Measurements from ENCODE around the gene PARD3B.

PARD3B gene

DNA sequence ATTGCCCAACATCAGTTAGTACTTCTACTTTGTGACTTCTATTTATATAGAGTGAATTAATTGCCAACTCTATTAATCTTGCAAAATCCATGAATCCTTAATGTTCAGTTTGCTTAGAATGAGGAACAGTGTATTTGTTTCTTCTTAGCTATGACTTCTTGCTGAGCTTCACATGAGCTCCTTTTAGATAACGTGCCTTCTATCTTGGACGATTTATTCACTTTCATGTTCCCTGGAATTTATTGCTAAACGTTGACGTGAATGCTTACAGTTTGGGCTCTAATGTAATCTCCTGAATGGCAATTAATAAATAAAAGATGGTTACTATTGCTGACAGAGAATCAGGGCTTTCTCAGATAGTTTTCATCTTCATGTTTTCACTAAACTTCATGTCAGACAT is 752.6 kb downstream of the PARD3B start:
- no peak for DNase-seq

DNA sequence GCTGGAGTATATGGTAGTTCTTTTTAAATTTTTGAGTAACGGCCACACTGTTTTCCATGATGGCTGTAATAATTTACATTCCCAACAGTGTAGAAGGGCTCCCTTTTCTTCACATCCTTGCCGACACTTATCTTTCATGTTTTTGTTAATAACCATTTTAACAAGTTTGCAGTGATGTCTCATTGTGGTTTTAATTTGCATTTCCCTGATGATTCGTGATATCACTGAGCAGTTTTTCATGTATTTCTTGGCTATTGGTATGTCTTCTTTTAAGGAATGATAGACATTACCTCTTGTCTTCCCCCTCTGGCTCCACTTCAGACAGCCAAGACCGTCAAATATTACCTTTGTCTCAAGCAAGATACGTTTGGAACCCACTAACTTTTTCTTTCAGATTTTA is 765.9 kb downstream of the PARD3B start:
- DNase-seq = no peak

DNA sequence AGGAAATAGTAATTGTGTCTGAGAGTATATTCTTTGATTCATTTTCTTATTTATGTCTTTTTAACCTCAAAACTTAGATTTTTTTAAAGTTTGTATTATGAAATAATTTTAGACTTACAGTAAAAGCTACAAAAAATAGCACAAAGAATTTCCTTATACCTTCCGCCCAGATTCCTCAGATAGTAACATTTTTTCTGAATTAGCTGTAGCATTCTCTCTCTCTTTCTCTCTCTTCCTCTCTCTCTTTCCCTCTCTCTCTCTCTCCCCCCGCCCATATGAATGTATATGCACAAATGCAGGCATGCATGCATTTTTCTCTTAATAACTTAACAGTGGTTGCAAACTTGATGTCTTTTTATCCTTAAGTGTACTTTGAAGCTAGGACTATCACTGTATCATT is 776.0 kb downstream of the PARD3B start:
- no peak for DNase-seq

DNA sequence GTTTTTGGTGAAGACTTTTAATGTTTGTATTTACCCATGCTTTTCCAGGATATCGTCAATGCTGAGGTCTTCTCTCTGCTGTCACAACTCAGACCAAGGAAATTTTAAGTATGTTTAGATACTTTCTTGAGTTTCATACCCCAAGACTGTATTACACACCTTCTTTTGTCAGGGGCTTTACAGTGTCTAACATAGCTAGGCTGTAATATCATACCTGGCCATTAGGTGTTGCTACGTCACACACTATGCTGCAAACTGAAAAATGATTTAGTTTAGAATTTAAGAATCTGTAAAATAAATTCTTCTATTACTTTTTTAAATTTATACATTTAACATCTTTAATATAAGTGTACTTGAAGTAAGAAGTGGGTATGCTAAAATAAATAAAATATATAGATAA is 778.7 kb downstream of the PARD3B start:
- no peak for DNase-seq

DNA sequence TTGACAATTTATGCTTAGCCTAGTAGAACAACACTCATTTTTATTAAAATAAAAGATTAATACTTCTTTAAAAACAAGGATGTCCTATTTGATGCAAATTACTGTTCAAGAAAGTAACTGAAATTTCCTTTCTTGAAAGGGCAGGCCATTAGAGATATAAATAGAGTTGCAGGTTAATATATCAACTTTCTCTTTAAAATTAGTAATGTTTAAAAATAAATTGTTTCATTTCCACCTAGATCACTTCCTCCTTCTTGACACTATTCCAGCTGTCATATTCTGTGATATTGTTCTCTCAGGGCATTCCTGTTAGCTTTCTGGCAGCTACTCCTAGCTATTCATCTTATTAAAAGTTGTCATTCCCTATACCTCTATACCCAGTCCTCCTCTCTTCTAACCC is 779.1 kb downstream of the PARD3B start:
- DNase-seq = no peak

DNA sequence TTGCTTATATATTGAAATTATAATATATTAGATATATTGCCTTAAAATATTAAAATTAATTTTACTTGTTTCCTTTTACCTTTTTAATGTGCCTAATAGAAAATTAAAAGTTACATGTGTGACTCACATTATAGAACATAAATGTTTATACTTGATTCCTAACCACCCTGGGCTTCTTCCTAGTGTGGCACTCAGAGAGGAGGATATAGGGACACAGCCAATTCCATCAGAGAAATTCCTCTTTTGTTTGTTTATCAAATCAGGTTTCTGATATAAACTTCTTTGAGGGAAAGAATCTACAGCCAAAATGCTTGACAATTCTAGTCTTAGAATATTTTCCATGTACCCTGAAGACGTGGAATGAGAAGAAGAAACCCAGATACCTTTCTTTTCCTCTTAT is 788.1 kb downstream of the PARD3B start:
- no peak for DNase-seq

DNA sequence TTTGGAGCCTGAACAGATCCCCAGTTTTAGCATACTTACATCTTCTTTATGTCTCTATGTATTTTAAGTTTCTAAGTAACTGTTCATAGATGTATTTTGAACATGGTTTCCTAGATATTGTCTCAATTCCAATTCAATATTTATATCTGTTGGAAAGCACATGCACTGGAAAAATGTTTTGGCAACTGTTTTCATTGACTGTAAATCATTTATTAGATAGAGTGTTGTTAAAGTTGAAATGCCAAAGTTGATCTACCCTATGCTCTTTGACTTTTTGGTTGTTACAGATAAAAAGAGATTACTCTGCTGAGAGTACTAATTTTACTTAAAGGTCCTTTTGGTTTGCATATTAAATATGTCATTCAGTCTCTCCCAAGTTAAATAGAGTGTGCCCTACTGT is 792.0 kb downstream of the PARD3B start:
- no peak for DNase-seq

DNA sequence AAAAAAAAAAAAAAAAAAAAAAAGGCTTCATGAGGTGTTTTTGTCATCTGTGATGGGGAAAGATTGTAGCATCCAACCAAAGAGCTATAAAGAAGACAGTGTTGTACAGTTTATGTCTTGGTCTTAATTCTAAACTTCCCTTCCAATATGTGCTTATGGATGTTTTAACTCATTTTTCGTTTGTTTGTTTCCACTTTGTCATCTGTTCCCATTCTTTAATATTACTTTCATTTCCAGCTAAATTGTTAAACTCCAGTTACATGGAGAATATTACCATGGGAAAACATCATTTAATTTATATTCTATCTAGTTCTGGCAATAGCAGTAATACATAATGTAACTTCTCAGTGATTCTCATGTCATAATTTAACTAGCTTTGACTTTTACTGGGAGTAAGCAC is 792.9 kb downstream of the PARD3B start:
- no peak for DNase-seq

DNA sequence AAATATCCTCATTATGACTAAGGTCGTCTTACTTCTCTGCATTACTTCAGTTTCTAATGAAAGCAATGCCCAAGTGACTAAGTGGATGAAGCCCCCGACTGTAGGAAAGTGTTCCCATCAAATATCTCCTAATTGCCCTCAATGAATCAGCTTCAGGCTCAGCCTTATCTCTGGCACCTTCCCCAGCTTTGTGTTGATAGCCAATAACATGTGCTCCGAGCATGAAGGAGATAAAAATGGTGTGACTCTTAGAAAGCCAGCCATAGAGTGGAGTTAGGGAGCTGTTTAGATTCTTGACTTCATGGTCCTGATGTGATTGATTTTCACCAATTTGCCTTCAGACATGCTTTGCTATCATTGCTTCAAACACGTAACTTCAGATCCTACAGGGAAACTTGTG is 797.8 kb downstream of the PARD3B start:
- DNase-seq = no peak

DNA sequence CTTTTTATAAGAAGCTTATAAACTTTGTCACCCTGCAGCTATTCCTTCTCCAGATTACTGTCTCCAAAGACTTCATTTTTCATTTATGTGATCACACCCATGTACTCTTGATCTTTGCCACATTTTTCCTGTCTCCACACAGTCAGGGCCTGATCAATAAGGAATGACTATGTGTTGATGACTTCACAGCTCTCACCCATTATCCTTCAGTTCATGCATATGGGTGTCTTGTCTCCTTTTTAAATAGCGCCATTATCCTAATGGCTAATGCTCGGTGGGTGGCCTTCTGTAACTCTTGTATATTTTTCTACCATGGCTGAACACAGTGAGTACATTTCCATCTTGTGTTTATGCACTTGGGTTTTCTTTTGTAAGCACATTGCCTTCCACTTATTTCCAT is 801.4 kb downstream of the PARD3B start:
- DNase-seq = no peak

DNA sequence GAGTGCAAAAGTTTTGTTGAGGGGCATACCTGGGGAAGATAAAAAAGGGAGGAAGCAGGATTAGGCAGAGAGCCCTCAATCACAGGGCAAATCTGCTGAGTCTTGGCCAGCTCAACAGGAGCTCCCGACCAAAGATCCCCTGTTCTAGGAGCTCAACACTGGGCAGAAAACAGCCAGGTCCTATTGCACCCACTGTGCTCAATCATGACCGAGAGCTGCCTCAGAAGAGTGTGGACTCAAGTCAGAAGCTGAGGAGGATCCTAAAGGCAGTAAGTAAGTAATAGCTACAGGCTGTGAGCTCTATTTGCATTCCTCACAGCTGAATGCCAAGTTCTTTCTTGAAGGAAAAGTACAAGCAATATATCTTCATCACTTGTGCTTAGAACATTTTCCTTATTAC is 802.6 kb downstream of the PARD3B start:
- no peak for DNase-seq

DNA sequence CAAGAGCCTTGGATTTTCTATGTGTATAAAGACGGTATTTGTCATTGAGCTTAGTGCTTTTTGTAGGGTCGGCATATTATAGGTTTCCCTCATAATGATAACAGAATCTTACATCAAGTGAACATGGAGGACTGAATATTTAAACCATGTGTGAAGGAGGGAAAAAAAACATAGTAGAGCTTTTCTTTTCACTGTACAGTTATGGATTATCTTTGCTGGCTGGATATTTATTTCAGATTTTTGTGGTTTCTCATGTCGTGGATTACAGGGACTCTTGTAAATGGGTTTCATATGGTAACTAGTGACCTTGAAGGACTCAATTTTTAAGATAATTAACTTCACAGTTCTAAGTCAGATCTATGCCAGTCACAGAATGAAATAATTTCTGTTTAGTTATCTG is 806.8 kb downstream of the PARD3B start:
- no peak for DNase-seq

DNA sequence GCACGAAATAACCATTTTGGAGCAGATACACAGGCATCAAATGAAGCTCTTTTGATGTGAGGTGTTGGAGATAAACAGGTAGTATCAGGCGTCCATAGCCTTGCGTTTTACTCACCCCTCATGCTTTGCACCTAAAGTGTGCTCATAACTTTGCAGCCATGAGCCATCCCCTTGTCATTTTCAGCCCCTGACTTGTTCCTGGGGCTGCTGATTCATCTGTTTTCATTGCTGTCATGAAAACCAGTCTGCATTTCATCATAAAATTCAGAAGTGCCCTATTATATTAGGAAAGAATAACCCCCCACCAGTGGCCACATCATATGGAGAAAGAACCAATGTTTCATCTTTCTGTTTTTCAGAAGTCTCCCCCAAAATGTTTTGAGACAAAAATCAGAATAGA is 807.3 kb downstream of the PARD3B start:
- DNase-seq = no peak

DNA sequence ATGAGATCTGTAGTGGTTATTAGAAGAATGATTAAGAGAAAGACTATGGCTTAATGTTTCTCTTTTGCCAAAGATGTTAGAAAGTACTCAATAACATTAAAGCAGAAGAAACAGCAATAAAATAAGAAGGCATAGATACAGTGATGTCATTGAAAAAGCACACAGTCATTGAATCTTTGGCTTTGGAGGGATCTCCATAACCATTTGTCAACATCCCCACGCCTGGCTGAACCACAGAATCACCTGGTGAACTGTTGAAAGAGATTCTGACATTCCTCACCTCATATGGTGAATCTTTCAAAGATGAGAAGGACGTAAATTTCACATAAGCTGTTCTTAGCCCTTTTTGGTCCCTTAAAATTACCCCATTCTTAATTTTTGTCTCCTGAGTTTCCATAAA is 812.5 kb downstream of the PARD3B start:
- DNase-seq = no peak

DNA sequence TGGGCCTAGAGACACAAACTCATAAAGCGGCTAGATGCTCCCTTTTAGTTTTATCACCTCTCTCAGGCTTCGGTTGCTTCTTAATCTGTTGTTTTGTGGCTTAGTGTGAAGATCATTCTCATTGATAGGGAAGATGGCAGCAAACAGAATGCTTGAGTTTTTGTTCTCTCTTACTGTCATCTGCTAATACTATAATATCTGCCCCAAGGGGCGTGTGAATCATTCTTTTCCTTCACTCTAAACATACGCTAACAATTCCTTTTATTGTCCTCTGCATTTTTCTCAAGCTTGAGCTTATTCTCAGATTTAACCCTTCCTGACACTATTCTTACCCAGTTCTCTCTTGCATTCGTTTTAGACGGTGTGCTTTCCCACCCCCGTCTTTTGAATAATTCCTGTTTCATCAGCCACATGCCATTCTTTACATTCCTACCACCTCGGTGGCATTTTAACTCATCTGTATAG is 813.1 kb downstream of the PARD3B start:
- no peak for DNase-seq

DNA sequence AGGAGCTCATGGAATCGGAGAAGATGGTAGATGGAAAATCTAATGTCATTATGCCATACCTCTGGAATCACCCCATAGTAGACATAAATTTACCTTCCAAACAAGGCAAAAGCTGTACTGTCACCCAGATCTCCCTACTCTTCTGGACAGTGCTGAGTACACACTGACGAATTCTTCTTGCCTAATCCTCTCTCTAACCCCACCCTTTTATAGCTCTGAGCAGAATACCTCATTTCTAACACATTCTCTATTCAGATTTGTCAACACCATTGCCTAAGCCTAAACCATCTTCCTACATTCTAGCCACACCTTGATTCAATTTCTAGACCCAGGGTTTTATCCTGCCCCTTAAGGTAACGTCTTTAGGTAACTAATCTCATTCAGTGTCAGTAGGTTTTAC is 816.0 kb downstream of the PARD3B start:
- no peak for DNase-seq

DNA sequence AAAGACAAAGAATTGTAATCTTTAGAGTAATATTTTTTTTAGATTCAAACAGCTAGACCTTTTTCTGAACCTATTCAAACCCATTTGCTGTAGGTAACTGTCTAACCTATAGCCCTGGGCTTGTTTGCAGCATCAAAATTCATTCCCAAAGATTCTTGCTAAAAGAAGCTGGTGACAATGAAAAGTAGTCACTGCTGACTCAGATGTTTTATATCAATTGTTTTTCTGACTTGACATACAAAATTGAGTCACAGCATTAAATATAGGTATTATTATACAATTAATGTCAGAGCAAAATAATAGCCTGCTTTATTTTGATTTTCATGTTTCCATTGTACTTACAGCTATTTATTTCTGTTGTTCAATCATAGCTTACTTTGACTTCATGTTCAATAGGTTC is 816.7 kb downstream of the PARD3B start:
- DNase-seq = no peak

DNA sequence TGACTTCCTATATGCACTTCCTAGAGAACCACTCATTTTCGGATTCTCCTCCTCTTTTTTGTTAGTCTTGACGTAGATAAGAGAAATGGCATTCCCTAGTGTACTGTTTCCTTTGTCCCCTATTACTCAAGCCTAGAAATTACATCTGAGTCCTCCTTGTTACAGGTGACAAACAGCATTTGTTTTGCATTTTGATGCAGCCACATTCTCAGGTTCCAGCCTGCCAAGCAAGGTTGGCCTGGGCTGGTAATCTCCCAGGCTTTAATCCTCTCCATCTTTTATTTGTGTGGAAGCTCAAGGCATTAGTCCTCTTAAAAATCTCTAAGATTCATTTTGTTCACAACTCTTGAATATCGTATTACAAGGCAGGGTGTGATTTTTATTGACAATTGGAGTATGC is 819.0 kb downstream of the PARD3B start:
- no peak for DNase-seq

DNA sequence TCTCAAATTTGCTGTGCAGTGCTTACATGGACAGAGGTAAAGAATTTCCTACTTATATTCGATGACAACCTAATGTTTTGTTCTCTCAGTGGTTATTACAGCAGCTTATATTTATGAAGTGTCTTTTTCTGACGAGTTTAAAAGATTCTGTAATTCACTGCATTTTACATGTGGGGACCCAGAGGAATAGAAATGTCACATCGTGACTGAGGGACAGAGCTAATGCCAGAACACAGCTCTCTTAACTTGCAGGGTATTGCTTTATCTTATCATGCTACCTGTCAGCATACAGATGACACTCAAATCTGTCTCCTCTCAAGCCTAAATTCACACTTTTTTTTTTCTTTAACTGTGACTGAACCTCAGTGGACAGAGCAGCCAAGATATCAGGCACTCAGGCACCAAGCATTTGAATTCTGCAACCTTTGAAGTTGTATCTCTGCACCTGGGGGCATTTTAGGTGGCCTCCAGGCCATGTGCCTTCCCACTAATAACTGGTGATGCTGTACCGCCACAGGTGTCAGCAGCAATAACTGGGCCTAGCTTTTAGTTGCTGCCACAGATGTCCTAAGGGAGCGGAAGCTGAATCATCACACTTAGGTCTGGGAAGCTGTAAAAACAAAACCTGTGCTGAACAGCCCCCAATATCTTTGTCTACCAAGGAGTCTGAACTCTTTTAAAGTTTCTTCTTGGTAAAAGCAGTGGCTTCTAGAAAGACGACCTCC is 821.2 kb downstream of the PARD3B start:
- no peak for DNase-seq

DNA sequence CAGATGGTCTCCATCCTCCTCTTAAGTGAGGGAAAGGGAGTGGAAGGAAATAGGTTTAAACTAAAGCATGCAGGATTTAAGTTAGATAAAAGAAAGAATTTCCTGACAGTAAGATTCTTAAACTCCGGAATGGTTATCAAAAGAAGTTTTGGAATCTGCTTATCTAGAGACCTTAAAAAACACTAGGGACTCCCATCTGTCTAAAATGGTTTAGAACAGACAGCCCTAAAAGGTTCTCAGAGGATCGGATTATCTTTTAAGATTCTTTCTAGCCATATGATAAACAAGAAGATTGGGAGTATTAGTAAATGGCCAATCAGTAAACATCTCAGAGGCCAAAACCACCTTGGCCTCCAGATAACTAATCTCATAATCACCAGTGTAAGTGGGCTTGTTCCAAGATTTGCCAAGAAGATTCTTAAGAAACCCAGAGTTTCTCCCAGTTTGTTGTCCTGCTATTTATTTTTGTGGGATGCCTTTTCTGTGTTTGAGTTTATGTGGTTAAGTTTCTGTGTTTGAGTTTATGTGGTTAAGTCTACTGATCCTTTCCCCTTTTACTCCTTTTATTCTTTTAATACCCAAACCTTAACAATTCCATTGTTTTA is 822.2 kb downstream of the PARD3B start:
- no peak for DNase-seq

DNA sequence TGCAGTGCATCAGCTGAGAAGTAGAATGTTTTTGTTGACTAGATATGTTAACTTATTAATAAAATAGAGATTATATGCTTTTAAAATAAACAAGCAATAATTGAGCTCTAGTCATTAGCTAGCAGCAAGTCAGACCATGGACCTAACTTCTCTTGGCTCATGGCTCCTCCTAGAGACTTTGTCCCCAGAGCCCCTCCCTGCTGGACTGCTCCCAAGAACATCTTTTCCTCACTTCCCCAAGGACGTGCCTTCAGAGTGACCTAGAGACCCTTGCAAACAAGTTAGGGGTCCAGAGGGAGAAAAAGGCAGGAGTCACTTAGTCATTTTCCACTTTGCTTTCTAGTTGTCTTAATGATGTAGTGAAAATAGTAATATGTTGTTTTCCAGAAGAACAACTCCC is 824.5 kb downstream of the PARD3B start:
- no peak for DNase-seq

DNA sequence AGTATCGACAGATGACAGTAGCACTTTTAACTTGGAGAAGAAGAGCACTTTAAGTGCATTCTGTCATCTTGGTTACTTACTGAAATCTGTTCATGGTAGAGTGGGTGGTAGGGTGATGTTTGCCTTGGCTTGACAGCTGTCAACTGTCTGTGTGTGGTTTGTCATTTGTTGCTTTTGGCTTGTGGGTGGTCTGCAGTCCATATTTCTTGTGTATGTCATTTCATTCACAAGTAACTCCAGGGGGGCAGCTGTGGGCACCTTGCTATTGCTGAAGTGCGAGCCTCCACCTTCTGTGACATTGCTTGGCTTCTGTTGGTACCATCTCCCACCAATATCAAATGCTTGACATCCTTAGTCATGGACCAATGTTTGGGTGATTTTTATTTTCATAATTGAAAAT is 825.5 kb downstream of the PARD3B start:
- no peak for DNase-seq

DNA sequence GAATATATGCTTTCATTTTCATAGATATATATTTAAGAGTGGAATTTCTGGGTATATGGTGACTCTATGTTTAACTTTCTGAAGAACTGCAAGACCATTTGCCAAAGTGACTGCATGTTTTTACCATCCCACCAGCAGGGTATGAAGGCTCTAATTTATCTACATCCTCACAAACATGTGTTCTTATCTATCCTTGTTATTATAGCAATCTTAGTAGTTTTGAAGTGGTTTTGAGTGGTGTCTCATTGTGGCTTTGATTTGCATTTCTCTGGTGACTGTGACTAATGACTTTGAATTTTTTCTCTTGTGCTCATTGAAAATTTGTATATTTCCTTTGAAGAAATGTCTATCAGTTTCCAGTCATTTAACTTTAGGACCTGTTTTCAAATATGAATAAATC is 826.9 kb downstream of the PARD3B start:
- DNase-seq = no peak

DNA sequence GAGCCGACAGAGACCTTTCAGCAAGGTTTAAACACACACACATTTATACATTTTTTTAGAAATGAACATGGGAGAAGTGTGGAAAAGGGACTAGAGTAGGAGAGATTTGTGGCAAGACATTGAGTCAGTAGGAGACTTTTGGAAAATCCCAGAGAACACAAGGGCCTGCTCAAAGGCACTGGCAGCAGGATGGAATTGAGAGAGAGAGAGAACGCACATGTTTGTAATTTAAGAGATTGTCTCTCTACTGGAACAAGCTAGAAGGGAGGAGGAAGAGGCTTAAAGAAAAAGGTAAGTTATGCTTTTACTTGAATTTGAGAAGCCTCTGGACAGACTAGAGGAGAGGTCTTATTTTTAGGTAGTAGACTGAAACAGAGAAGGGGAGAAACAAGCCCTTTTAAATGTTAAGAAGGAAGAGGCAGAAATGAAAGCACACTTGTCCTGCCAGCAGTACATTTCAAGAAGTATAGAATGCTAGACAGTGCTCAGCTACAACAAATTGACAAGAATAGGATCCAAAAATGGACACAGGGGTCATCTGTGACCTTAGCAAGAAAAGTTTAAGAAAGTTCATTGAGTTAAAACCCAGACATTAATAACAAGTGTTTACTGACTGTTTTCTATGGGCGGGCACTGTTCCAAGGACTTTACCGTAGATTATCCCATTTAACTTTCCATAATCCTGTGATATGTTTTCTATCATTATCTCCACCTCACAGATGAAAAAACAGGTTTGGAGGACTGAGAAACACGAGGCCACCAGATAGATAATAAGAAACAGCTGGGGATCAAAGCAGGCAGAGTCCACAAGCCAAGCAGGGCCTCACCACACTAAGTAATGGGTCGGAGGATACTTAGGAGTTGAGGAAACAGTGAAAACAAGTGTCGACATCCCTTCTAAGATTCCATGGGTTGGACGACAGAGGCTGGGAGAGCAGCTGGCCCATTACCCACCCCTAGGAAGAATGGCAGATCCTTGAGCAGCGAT is 830.5 kb downstream of the PARD3B start:
- DNase-seq = no peak

All from stimulated activated CD4-positive, alpha-beta T cell treated with anti-CD3 and anti-CD28 coated beads, Interleukin-2, amount 100 ng/mL, for 48 hours (primary cell).